NCI-H2081 treated with DMSO at 0.1 percent for 48 hours (cell line): ENCODE data around the gene DHDH.

ENCODE experiments used
- DNase-seq: peaks from one replicate; lab custom pipeline; 2025; lab: John Stamatoyannopoulos, UW

Gene DHDH

GRCh38 chr19:48967346-48968178 is 34.1 kb downstream of the DHDH start:
- DNase-seq, result no peak

- DNase-seq, result no peak
Observed at GRCh38 chr19:48968179-48968661, 34.7 kb downstream of the DHDH start.

GRCh38 chr19:48968813-48969218 is 35.3 kb downstream of the DHDH start:
- DNase-seq, result no peak

- no peak for DNase-seq
Observed at GRCh38 chr19:48969276-48970138, 36.0 kb downstream of the DHDH start.

- DNase-seq, result no peak
Observed at GRCh38 chr19:48970139-48970766, 36.8 kb downstream of the DHDH start.

- no peak for DNase-seq
Observed at GRCh38 chr19:48970923-48971395, 37.5 kb downstream of the DHDH start.

GRCh38 chr19:48975947-48976847 is 42.7 kb downstream of the DHDH start:
- DNase-seq, result no peak

GRCh38 chr19:48977061-48977460 is 43.6 kb downstream of the DHDH start:
- DNase-seq, result no peak

GRCh38 chr19:48982280-48982679 is 48.8 kb downstream of the DHDH start:
- no peak for DNase-seq

- no peak for DNase-seq
Observed at GRCh38 chr19:48985711-48986110, 52.2 kb downstream of the DHDH start.

GRCh38 chr19:48986211-48986610 is 52.7 kb downstream of the DHDH start:
- DNase-seq, result no peak

- no peak for DNase-seq
Observed at GRCh38 chr19:48987323-48987722, 53.8 kb downstream of the DHDH start.

- DNase-seq, result no peak
Observed at GRCh38 chr19:48988286-48988685, 54.8 kb downstream of the DHDH start.

GRCh38 chr19:48988860-48989259 is 55.4 kb downstream of the DHDH start:
- DNase-seq, result no peak

- DNase-seq, result no peak
Observed at GRCh38 chr19:48989701-48990291, 56.3 kb downstream of the DHDH start.

GRCh38 chr19:48990400-48990799 is 56.9 kb downstream of the DHDH start:
- no peak for DNase-seq

GRCh38 chr19:48991011-48991609 is 57.6 kb downstream of the DHDH start:
- no peak for DNase-seq

GRCh38 chr19:48991873-48992580 is 58.5 kb downstream of the DHDH start:
- DNase-seq, result no peak

- no peak for DNase-seq
Observed at GRCh38 chr19:48992581-48993174, 59.2 kb downstream of the DHDH start.
